Endothelial cell of umbilical vein (primary cell): ENCODE measurements around the gene TMEM207. TPM values are rescaled to one million over a fixed set of nuclear protein-coding genes. Genes with fewer than 3 reads are reported as not detected.

Experiments
- BruUV-seq: library from RNA; stranded (reverse); fragments of 400-500 nt; replicated peaks from 2 replicates; lab custom pipeline; 2021; lab: Mats Ljungman, UMichigan
- CTCF ChIA-PET: fragments of 300-600, 350-600 bp; sonication (Branson Sonifier 250); formaldehyde crosslinking; loops from one replicate; lab custom pipeline; 2021; ENCODE audit warnings: antibody characterized with exemption, inconsistent platforms; lab: Charles Lee
- POLR2A ChIA-PET: fragments of 300-600, 350-600 bp; sonication (Branson Sonifier 250); formaldehyde crosslinking; loops from one replicate; lab custom pipeline; 2021; ENCODE audit warnings: antibody characterized with exemption, inconsistent platforms; lab: Charles Lee
- DNase-seq: peaks from one replicate; pipeline ENCODE4 v3.0.0-alpha.2; 2011; ENCODE audit warnings: low read depth, low spot score
- FAIRE-seq: peaks from 2 replicates; lab custom pipeline; 2011; peaks lifted over from hg19 to GRCh38; lab: Jason Lieb, UNC
- H2AFZ ChIP-seq: 2 replicates; pipeline ENCODE4 v1.6.0; 2012; ENCODE audit warnings: low read depth, low read length, control low read depth, inconsistent platforms
- H3K27ac ChIP-seq: 2 replicates; pipeline ENCODE4 v1.5.1; 2011; ENCODE audit warnings: low read depth, mild to moderate bottlenecking, control low read depth, low read length, moderate library complexity; ENCODE audit not compliant: insufficient read depth
- H3K27me3 ChIP-seq, 2 experiments: 2 replicates each; pipeline versions ENCODE4 v1.6.0 to v1.6.1; 2011; ENCODE audit warnings: low read length in 2 of 2, mixed read lengths in 1 of 2; ENCODE audit not compliant: control insufficient read depth in 2 of 2, insufficient read depth in 2 of 2
- H3K36me3 ChIP-seq, 2 experiments: 2 replicates in 1 of 2; 3 replicates in 1 of 2; pipeline ENCODE4 v1.5.1; 2011; ENCODE audit warnings: low read length in 2 of 2, mild to moderate bottlenecking in 1 of 2, moderate library complexity in 1 of 2; ENCODE audit not compliant: control insufficient read depth in 2 of 2, insufficient read depth in 2 of 2; ENCODE audit errors: extremely low read depth in 1 of 2
- H3K4me1 ChIP-seq: 3 replicates; pipeline ENCODE4 v1.5.1; 2011; ENCODE audit warnings: mild to moderate bottlenecking, low read length; ENCODE audit not compliant: control insufficient read depth, insufficient read depth; ENCODE audit errors: extremely low read depth
- H3K4me2 ChIP-seq: 2 replicates; pipeline ENCODE4 v1.6.1; 2011; ENCODE audit warnings: low read length, control low read depth, mixed read lengths; ENCODE audit not compliant: insufficient read depth
- H3K4me3 ChIP-seq, 3 experiments: fragments of 200-600 bp in 1 of 3; sonication (generic), shearing (Covaris generic) in 1 of 3; replicated peaks in 1 of 3; 2 replicates each; pipeline ENCODE4 v1.5.1; 2011 to 2016; ENCODE audit warnings: control low read depth in 3 of 3, low read length in 3 of 3, mild to moderate bottlenecking in 2 of 3, inconsistent platforms in 1 of 3, low read depth in 1 of 3, moderate library complexity in 1 of 3; ENCODE audit not compliant: insufficient read depth in 1 of 3
- H3K79me2 ChIP-seq: 2 replicates; pipeline ENCODE4 v1.6.0; 2012; ENCODE audit warnings: low read length, inconsistent platforms; ENCODE audit not compliant: control insufficient read depth, insufficient read depth
- H3K9ac ChIP-seq: replicated peaks from 2 replicates; pipeline ENCODE3; 2011; ENCODE audit warnings: low read length, control low read depth; ENCODE audit not compliant: insufficient read depth; ENCODE audit errors: extremely low read depth
- H3K9me1 ChIP-seq: replicated peaks from 3 replicates; pipeline ENCODE4 v1.6.0; 2011; ENCODE audit warnings: mild to moderate bottlenecking, low read length; ENCODE audit not compliant: control insufficient read depth, insufficient read depth; ENCODE audit errors: extremely low read depth
- H3K9me3 ChIP-seq: replicated peaks from 2 replicates; pipeline ENCODE4 v1.5.1; 2012; ENCODE audit warnings: low read length, inconsistent platforms; ENCODE audit not compliant: control insufficient read depth, insufficient read depth
- H4K20me1 ChIP-seq: replicated peaks from 2 replicates; pipeline ENCODE3; 2011; ENCODE audit warnings: mild to moderate bottlenecking, low read length; ENCODE audit not compliant: control insufficient read depth, insufficient read depth; ENCODE audit errors: extremely low read depth
- CTCF ChIP-seq, 2 donors: IDR thresholded peaks; 1 replicate in 1 of 2; 2 replicates in 1 of 2; pipeline ENCODE4 v1.5.1; 2011; ENCODE audit warnings: low read length in 2 of 2, mild to moderate bottlenecking in 2 of 2, moderate library complexity in 2 of 2, control low read depth in 1 of 2, inconsistent platforms in 1 of 2, low read depth in 1 of 2; ENCODE audit not compliant: insufficient read depth in 1 of 2; ENCODE audit errors: extremely low read depth in 1 of 2
- EZH2 ChIP-seq: IDR thresholded peaks from 2 replicates; pipeline ENCODE4 v1.6.1; 2012; ENCODE audit warnings: borderline replicate concordance, low read depth, mild to moderate bottlenecking, moderate library complexity, low read length, inconsistent platforms; ENCODE audit not compliant: severe bottlenecking
- FOS ChIP-seq: IDR thresholded peaks from 2 replicates; pipeline ENCODE4 v1.6.1; 2011; ENCODE audit warnings: mild to moderate bottlenecking, low read length, moderate library complexity, borderline replicate concordance; ENCODE audit not compliant: insufficient read depth
- JUN ChIP-seq: IDR thresholded peaks from 2 replicates; pipeline ENCODE4 v1.6.1; 2011; ENCODE audit warnings: borderline replicate concordance, low read depth; ENCODE audit not compliant: insufficient read length, insufficient read depth
- MAX ChIP-seq: IDR thresholded peaks from 2 replicates; pipeline ENCODE4 v1.6.1; 2011; ENCODE audit not compliant: insufficient read depth, insufficient read length
- MYC ChIP-seq: IDR thresholded peaks from one replicate; pipeline ENCODE4 v1.6.1; 2011; ENCODE audit warnings: mild to moderate bottlenecking, low read depth, low read length
- POLR2A ChIP-seq: IDR thresholded peaks from 2 replicates; pipeline ENCODE4 v1.6.1; 2012; ENCODE audit warnings: low read depth, mild to moderate bottlenecking, control low read depth, low read length
- POLR2AphosphoS5 ChIP-seq: IDR thresholded peaks from 2 replicates; pipeline ENCODE4 v1.6.1; 2012; ENCODE audit warnings: low read depth, mild to moderate bottlenecking, control low read depth, low read length, moderate library complexity; ENCODE audit not compliant: insufficient read depth
- dilution Hi-C: fragments of 300-500 bp; cut with MboI; formaldehyde crosslinking; loops from one replicate; pipeline ENCODE4 v1.15.0; 2019; ENCODE audit warnings: low sequenced_read_pairs; ENCODE audit not compliant: extremely low pct_ligation_motif_present
- intact Hi-C: fragments of 100-400 bp; cut with micrococcal nuclease; formaldehyde crosslinking; loops from one replicate; pipeline ENCODE4 v1.10.0; 2022
- polyA plus RNA-seq, 4 experiments: library from polyadenylated mRNA; depleted of rRNA in 3 of 4; stranded (reverse) in 3 of 4; unstranded in 1 of 4; fragments of >200 nt; gene quantifications; 2 replicates each; pipeline versions ENCODE4 v1.2.1 to v1.2.3, GENCODE V29; 2011 to 2012; ENCODE audit warnings: missing spikeins in 1 of 4
- total RNA-seq: library from RNA; stranded (reverse); gene quantifications from 2 replicates; pipeline ENCODE4 v1.2.3, GENCODE V29; 2021

Gene TMEM207
- total and polyA plus RNA-seq, 2 donors (not counting 3 experiments of a cell fraction or from before 2014, with no cell fraction given), result not detected

- no peak overlapping the region for H3K4me3 ChIP-seq
- DNase-seq (no peak), FAIRE-seq (no peak)
- dilution Hi-C loops, result no loop called here
- H3K9me1 ChIP-seq, result no peaks in the 10 kb centered on the region
- H3K9ac ChIP-seq, result no peak overlapping the region
- H3K79me2 ChIP-seq, result no peaks in the 10 kb centered on the region
- no peak overlapping the region for H3K27ac ChIP-seq
- POLR2A ChIA-PET, result no interaction called here
- H2AFZ ChIP-seq, result peak overlapping the region; percentile 9
- H3K4me2 ChIP-seq, result no peak overlapping the region
- CTCF ChIA-PET, result interaction anchor here (0.7 to 5.6 kb wide), 41 partner anchors 9 to 626 kb away, joined by 3 to 131 read pairs (median 5); partner anchors contain the start of genes CLDN1, CLDN16, IL1RAP and P3H2
- intact Hi-C loops, result loop anchor here (1.0 to 2.0 kb wide), 5 partner anchors 40 to 463 kb away; partner anchors contain the start of gene CLDN1
- H3K9me3 ChIP-seq, result no peaks in the 10 kb centered on the region
- no peaks in the 10 kb centered on the region for H4K20me1 ChIP-seq
- TF ChIP-seq EZH2 (no peak), POLR2A (no peak), CTCF (IDR thresholded peaks at IDR 0.05; ENCODE audit: extremely low read depth in 1 of 2, insufficient read depth in 1 of 2, low read depth in 1 of 2, low read length in 2 of 2) (no peak), MYC (no peak), POLR2AphosphoS5 (no peak), JUN (no peak), MAX (no peak), FOS (no peak)
- no TSS peak for BruUV-seq
- H3K4me1 ChIP-seq, result no peaks in the 10 kb centered on the region
- H3K36me3 ChIP-seq, result no peaks in the 10 kb centered on the region
- peaks cover 0 to 2% of the 10 kb centered on the region in 2 experiments for H3K27me3 ChIP-seq
These were observed 25.6 kb downstream of the TMEM207 start for GRCh38 chr3:190424108-190424477.
